WTC11 (cell line): Measurements from ENCODE around the gene CSTF1. TPM values are rescaled to one million over a fixed set of nuclear protein-coding genes. Genes with fewer than 3 reads are reported as not detected.

ENCODE experiments used
- ATAC-seq: fragments of 200-7000 bp; cut with Tn5 transposase; 2 replicates; pipeline ENCODE4 v1.10.0; 2021; ENCODE audit warnings: mild to moderate bottlenecking, moderate library complexity
- CTCF ChIA-PET: fragments of 300-600 bp; sonication (Branson Sonifier 250); formaldehyde crosslinking; loops from one replicate; lab custom pipeline; 2021; ENCODE audit warnings: antibody characterized with exemption; lab: Charles Lee
- POLR2A ChIA-PET: fragments of 350-600 bp; sonication (Branson Sonifier 250); formaldehyde crosslinking; loops from one replicate; lab custom pipeline; 2021; ENCODE audit warnings: antibody characterized with exemption; lab: Charles Lee
- DNase-seq: peaks from one replicate; pipeline ENCODE4 v3.0.0; 2021; ENCODE audit warnings: low spot score
- H3K27ac Mint-ChIP-seq: 2 replicates; pipeline ENCODE4 v1.8.0; 2021; ENCODE audit warnings: mixed read lengths
- H3K27me3 Mint-ChIP-seq: 2 replicates; pipeline ENCODE4 v1.8.0; 2021; ENCODE audit warnings: low read depth, mild to moderate bottlenecking, moderate library complexity, mixed read lengths
- H3K36me3 Mint-ChIP-seq: 2 replicates; pipeline ENCODE4 v1.8.0; 2021; ENCODE audit warnings: mixed read lengths
- H3K4me1 Mint-ChIP-seq: 2 replicates; pipeline ENCODE4 v1.8.0; 2022; ENCODE audit warnings: mixed read lengths
- H3K4me3 Mint-ChIP-seq: 2 replicates; pipeline ENCODE4 v1.8.0; 2021; ENCODE audit warnings: mild to moderate bottlenecking, moderate library complexity, mixed read lengths
- H3K9me3 Mint-ChIP-seq: 2 replicates; pipeline ENCODE4 v1.8.0; 2021; ENCODE audit warnings: mixed read lengths
- AFF4 ChIP-seq: sonication (generic); formaldehyde crosslinking; IDR thresholded peaks from 2 replicates; pipeline ENCODE4 v1.8.1; 2023; ENCODE audit warnings: mild to moderate bottlenecking, missing genetic modification reagents, borderline replicate concordance
- CREB1 ChIP-seq: sonication (generic); formaldehyde crosslinking; IDR thresholded peaks from 2 replicates; pipeline ENCODE4 v1.8.0; 2023; ENCODE audit warnings: mild to moderate bottlenecking, missing genetic modification reagents
- CTCF ChIP-seq: fragments of 200-600 bp; IDR thresholded peaks from 2 replicates; pipeline ENCODE4 v1.8.0; 2022; ENCODE audit warnings: antibody characterized with exemption
- ETV6 ChIP-seq: sonication (generic); formaldehyde crosslinking; IDR thresholded peaks from 2 replicates; pipeline ENCODE4 v1.8.1; 2022; ENCODE audit warnings: mild to moderate bottlenecking, missing genetic modification reagents
- FOXJ3 ChIP-seq: sonication (generic); formaldehyde crosslinking; IDR thresholded peaks from 2 replicates; pipeline ENCODE4 v1.9.0; 2021; ENCODE audit warnings: missing genetic modification reagents, mild to moderate bottlenecking, borderline replicate concordance
- FOXK1 ChIP-seq: sonication (generic); formaldehyde crosslinking; IDR thresholded peaks from 2 replicates; pipeline ENCODE4 v1.8.0; 2022; ENCODE audit warnings: mild to moderate bottlenecking, moderate library complexity, missing genetic modification reagents
- GTF2I ChIP-seq: fragments of 250-450 bp; sonication (Bioruptor Pico); conservative IDR thresholded peaks from 2 replicates; pipeline ENCODE4 v1.4.0; 2021; ENCODE audit warnings: mild to moderate bottlenecking
- KAT7 ChIP-seq: sonication (generic); formaldehyde crosslinking; IDR thresholded peaks from 2 replicates; pipeline ENCODE4 v1.8.1; 2023; ENCODE audit warnings: missing genetic modification reagents, mild to moderate bottlenecking, borderline replicate concordance
- MAX ChIP-seq: sonication (generic); formaldehyde crosslinking; IDR thresholded peaks from 2 replicates; pipeline ENCODE4 v1.8.0; 2022; ENCODE audit warnings: mild to moderate bottlenecking, missing genetic modification reagents
- MLX ChIP-seq: sonication (generic); formaldehyde crosslinking; IDR thresholded peaks from 2 replicates; pipeline ENCODE4 v1.8.1; 2023; ENCODE audit warnings: mild to moderate bottlenecking, missing genetic modification reagents, moderate library complexity
- MYBL2 ChIP-seq: sonication (generic); formaldehyde crosslinking; IDR thresholded peaks from 2 replicates; pipeline ENCODE4 v1.8.1; 2023; ENCODE audit warnings: mild to moderate bottlenecking, moderate library complexity, missing genetic modification reagents
- NFATC4 ChIP-seq: fragments of 250-450 bp; sonication (Bioruptor Pico); IDR thresholded peaks from 2 replicates; pipeline ENCODE4 v1.9.0; 2021; ENCODE audit warnings: mild to moderate bottlenecking
- NFYB ChIP-seq: sonication (generic); formaldehyde crosslinking; conservative IDR thresholded peaks from 2 replicates; pipeline ENCODE4 v1.8.0; 2022; ENCODE audit warnings: low read depth, missing genetic modification reagents
- PRDM15 ChIP-seq: sonication (generic); formaldehyde crosslinking; IDR thresholded peaks from 2 replicates; pipeline ENCODE4 v1.8.0; 2022; ENCODE audit warnings: missing genetic modification reagents
- RELA ChIP-seq: sonication (generic); formaldehyde crosslinking; IDR thresholded peaks from 2 replicates; pipeline ENCODE4 v1.8.1; 2022; ENCODE audit warnings: missing genetic modification reagents, mild to moderate bottlenecking, borderline replicate concordance
- TEAD1 ChIP-seq: sonication (generic); formaldehyde crosslinking; IDR thresholded peaks from 2 replicates; pipeline ENCODE4 v1.8.0; 2022; ENCODE audit warnings: mild to moderate bottlenecking, missing genetic modification reagents
- TEAD4 ChIP-seq: sonication (generic); formaldehyde crosslinking; IDR thresholded peaks from 2 replicates; pipeline ENCODE4 v1.8.0; 2022; ENCODE audit warnings: mild to moderate bottlenecking, missing genetic modification reagents
- ZBTB21 ChIP-seq: sonication (generic); formaldehyde crosslinking; IDR thresholded peaks from 2 replicates; pipeline ENCODE4 v1.8.1; 2023; ENCODE audit warnings: mild to moderate bottlenecking, missing genetic modification reagents, borderline replicate concordance
- ZNF532 ChIP-seq: fragments of 250-450 bp; sonication (Bioruptor Pico); IDR thresholded peaks from 2 replicates; pipeline ENCODE4 v1.9.0; 2021; ENCODE audit warnings: mild to moderate bottlenecking, borderline replicate concordance
- total RNA-seq: library from RNA; stranded (reverse); gene quantifications from 3 replicates; pipeline ENCODE4 v1.2.3, GENCODE V29; 2021

Gene CSTF1
- total RNA-seq, 1 experiment from 2014 or later = 58.5 TPM

- no peak for TF ChIP-seq KAT7 (CRISPR knock-in tag)
- TF ChIP-seq NFYB (CRISPR knock-in tag) = no peak
- TF ChIP-seq TEAD4 = no peak
- no peak for TF ChIP-seq MAX
- no peak for TF ChIP-seq FOXK1
- TF ChIP-seq CREB1 (CRISPR knock-in tag) = no peak
- no peak for TF ChIP-seq MYBL2 (CRISPR knock-in tag)
- no peak for TF ChIP-seq ETV6 (CRISPR knock-in tag)
These were observed 14.5 kb downstream of the CSTF1 start (continued) for GRCh38 chr20:56406910-56407309.

- H3K4me3 Mint-ChIP-seq = no peak overlapping the region
- H3K9me3 Mint-ChIP-seq = no peaks in the 10 kb centered on the region
- ChIA-PET POLR2A (no interaction called here), CTCF (no interaction called here)
- H3K4me1 Mint-ChIP-seq = no peaks in the 10 kb centered on the region
- peaks cover 35% of the 10 kb centered on the region for H3K36me3 Mint-ChIP-seq
- no peaks in the 10 kb centered on the region for H3K27me3 Mint-ChIP-seq
- ATAC-seq (no peak), DNase-seq (no peak)
- H3K27ac Mint-ChIP-seq = no peak overlapping the region
- TF ChIP-seq AFF4 (CRISPR knock-in tag) (no peak), MLX (CRISPR knock-in tag) (no peak), ZNF532 (CRISPR knock-in tag) (no peak), NFATC4 (no peak), ZBTB21 (CRISPR knock-in tag) (no peak)
These were observed 17.1 kb downstream of the CSTF1 start for GRCh38 chr20:56409521-56409920.

GRCh38 chr20:56409956-56410355 is 17.5 kb downstream of the CSTF1 start:
- H3K36me3 Mint-ChIP-seq = peaks cover 34% of the 10 kb centered on the region
- H3K27me3 Mint-ChIP-seq = no peaks in the 10 kb centered on the region
- no peaks in the 10 kb centered on the region for H3K9me3 Mint-ChIP-seq
- no peaks in the 10 kb centered on the region for H3K4me1 Mint-ChIP-seq
- POLR2A ChIA-PET = no interaction called here
- CTCF ChIA-PET = no interaction called here
- no peak overlapping the region for H3K4me3 Mint-ChIP-seq
- no peak for ATAC-seq
- no peak for DNase-seq
- no peak overlapping the region for H3K27ac Mint-ChIP-seq
- no peak for TF ChIP-seq FOXJ3 (CRISPR knock-in tag)
- no peak for TF ChIP-seq GTF2I
- TF ChIP-seq RELA (CRISPR knock-in tag) = no peak
- no peak for TF ChIP-seq PRDM15
- TF ChIP-seq MAX = no peak
- TF ChIP-seq CTCF = no peak
- no peak for TF ChIP-seq MLX (CRISPR knock-in tag)
- no peak for TF ChIP-seq TEAD1 (CRISPR knock-in tag)
